Fibroblast of the aortic adventitia (primary cell): Measurements from ENCODE around the gene MLPH. TPM values are rescaled to one million over a fixed set of nuclear protein-coding genes. Genes with fewer than 3 reads are reported as not detected.

Experiments used
- DNase-seq: peaks from one replicate; pipeline ENCODE4 v3.0.0-alpha.2; 2010; ENCODE audit warnings: low read depth
- H3K4me3 ChIP-seq: 2 replicates; pipeline ENCODE4 v1.5.1; 2011; ENCODE audit warnings: low read depth, mild to moderate bottlenecking, control low read depth, low read length, moderate library complexity
- CTCF ChIP-seq: IDR thresholded peaks from 2 replicates; pipeline ENCODE4 v1.5.1; 2011; ENCODE audit warnings: mild to moderate bottlenecking, low read length, control low read depth, inconsistent platforms; ENCODE audit not compliant: insufficient read depth
- total RNA-seq: library from RNA; depleted of rRNA; stranded (reverse); fragments of >200 nt; gene quantifications from 2 replicates; pipeline ENCODE4 v1.2.3, GENCODE V29; 2012; ENCODE audit warnings: low replicate concordance

Gene MLPH
- total RNA-seq, 1 donor: 5.2 TPM

GRCh38 chr2:237600205-237600846 is 113.3 kb downstream of the MLPH start:
- peak; percentile 81 for DNase-seq
- peak; percentile 55 for TF ChIP-seq CTCF
- peak overlapping the region; percentile 40 for H3K4me3 ChIP-seq

- DNase-seq: no peak
- no peak overlapping the region for H3K4me3 ChIP-seq
- TF ChIP-seq CTCF: peak; percentile 1
Observed at GRCh38 chr2:237601453-237602116, 114.5 kb downstream of the MLPH start.

- no peak for DNase-seq
- H3K4me3 ChIP-seq: no peak overlapping the region
- no peak for TF ChIP-seq CTCF
Observed at GRCh38 chr2:237602409-237602808, 115.4 kb downstream of the MLPH start.

GRCh38 chr2:237603049-237603717 is 116.1 kb downstream of the MLPH start:
- H3K4me3 ChIP-seq: no peak overlapping the region
- no peak for TF ChIP-seq CTCF
- no peak for DNase-seq

GRCh38 chr2:237603718-237604362 is 116.8 kb downstream of the MLPH start:
- DNase-seq: peak; percentile 37

More at GRCh38 chr2:237603718-237604362, 116.8 kb downstream of the MLPH start:
- TF ChIP-seq CTCF: no peak
- no peak overlapping the region for H3K4me3 ChIP-seq
